ENCODE data around the gene PPIL3. TPM values are rescaled to one million over a fixed set of nuclear protein-coding genes. Genes with fewer than 3 reads are reported as not detected.
A peak's percentile ranks its signal among the peaks of the same experiment; 100 is the strongest.

Gene PPIL3
- total RNA-seq, 1 experiment from 2014 or later, result 49.0 TPM

- H4K20me1 ChIP-seq (ENCODE audit: insufficient read depth), result no peaks in the 10 kb centered on the region
- DNase-seq, result peak; percentile 17 to 82
- H3K79me2 ChIP-seq (ENCODE audit: low read depth), result no peaks in the 10 kb centered on the region
- BruUV-seq (replicated peaks), result no TSS peak
- ChIA-PET CTCF (interaction anchor here (0.6 to 0.7 kb wide), 2 partner anchors 15 to 772 kb away, joined by 3 to 6 read pairs; no protein-coding TSS in a partner anchor), POLR2A (ENCODE audit: unreplicated experiment) (no interaction called here)
- peaks cover 11% of the 10 kb centered on the region for H3K4me1 ChIP-seq (replicated peaks; ENCODE audit: insufficient read depth)
- H3K4me2 ChIP-seq, result peak overlapping the region; percentile 4; the same call in 1 of the 2 replicates
- no peaks in the 10 kb centered on the region for H3K9me2 ChIP-seq (ENCODE audit: insufficient read depth)
- no peak overlapping the region for H3K4me3 ChIP-seq
- H3K9me3 ChIP-seq (ENCODE audit: insufficient read depth, low read depth), result peaks cover 19% of the 10 kb centered on the region
- TF ChIP-seq EZH2 (IDR thresholded peaks at IDR 0.05; ENCODE audit: low read depth) (no peak), CTCF (conservative IDR thresholded peaks at IDR 0.05) (no peak)
- no peak overlapping the region for H2AFZ ChIP-seq
- H3K27ac ChIP-seq, result peak overlapping the region; percentile 71
- intact Hi-C loops (cut with micrococcal nuclease; ENCODE audit: unreplicated experiment), result no loop called here
- H3F3A ChIP-seq (ENCODE audit: insufficient read depth, low read depth), result peaks cover 12% of the 10 kb centered on the region
- H3K36me3 ChIP-seq (ENCODE audit: low read depth), result no peaks in the 10 kb centered on the region
- H3K27me3 ChIP-seq (ENCODE audit: insufficient read depth, low read depth), result no peaks in the 10 kb centered on the region
These were observed 49.4 kb downstream of the PPIL3 start for GRCh38 chr2:200839513-200839912.

GRCh38 chr2:200834701-200835100 lies 54.2 kb downstream of the PPIL3 start:
- H2AFZ ChIP-seq, result no peak overlapping the region
- POLR2A ChIA-PET (ENCODE audit: unreplicated experiment), result no interaction called here
- BruUV-seq (replicated peaks), result no TSS peak

GRCh38 chr2:200829258-200829655 lies 59.6 kb downstream of the PPIL3 start:
- peaks cover 34% of the 10 kb centered on the region; the same call in 1 of the 2 replicates for H3F3A ChIP-seq (ENCODE audit: insufficient read depth, low read depth)
- intact Hi-C loops (cut with micrococcal nuclease; ENCODE audit: unreplicated experiment), result no loop called here
- no peak overlapping the region for H3K27ac ChIP-seq
- H3K9me3 ChIP-seq (ENCODE audit: insufficient read depth, low read depth), result no peaks in the 10 kb centered on the region
- H3K4me2 ChIP-seq, result no peak overlapping the region
- ChIA-PET POLR2A (ENCODE audit: unreplicated experiment) (interaction anchor here (0.6 kb wide), 1 partner anchor 9 kb away, joined by 3 read pairs; no protein-coding TSS in a partner anchor), CTCF (no interaction called here)
- no peak overlapping the region for H3K4me3 ChIP-seq
- no peaks in the 10 kb centered on the region for H3K4me1 ChIP-seq (replicated peaks; ENCODE audit: insufficient read depth)
- no peaks in the 10 kb centered on the region for H3K79me2 ChIP-seq (ENCODE audit: low read depth)
- no peak for DNase-seq
- H3K27me3 ChIP-seq (ENCODE audit: insufficient read depth, low read depth), result no peaks in the 10 kb centered on the region
- no TSS peak for BruUV-seq (replicated peaks)
- TF ChIP-seq EZH2 (IDR thresholded peaks at IDR 0.05; ENCODE audit: low read depth), result no peak
- no peak for TF ChIP-seq CTCF (conservative IDR thresholded peaks at IDR 0.05)
- no peak overlapping the region for H2AFZ ChIP-seq
- no peaks in the 10 kb centered on the region for H3K36me3 ChIP-seq (ENCODE audit: low read depth)
- no peaks in the 10 kb centered on the region; the same call in 1 of the 2 replicates for H3K9me2 ChIP-seq (ENCODE audit: insufficient read depth)
- no peaks in the 10 kb centered on the region for H4K20me1 ChIP-seq (ENCODE audit: insufficient read depth)

More at GRCh38 chr2:200834701-200835100, 54.2 kb downstream of the PPIL3 start:
- Histone ChIP-seq H3F3A (ENCODE audit: insufficient read depth, low read depth) (peaks cover 8% of the 10 kb centered on the region), H4K20me1 (ENCODE audit: insufficient read depth) (no peaks in the 10 kb centered on the region), H3K9me3 (ENCODE audit: insufficient read depth, low read depth) (peaks cover 19% of the 10 kb centered on the region), H3K4me2 (no peak overlapping the region), H3K9me2 (ENCODE audit: insufficient read depth) (no peaks in the 10 kb centered on the region; the same call in 1 of the 2 replicates), H3K27ac (no peak overlapping the region), H3K27me3 (ENCODE audit: insufficient read depth, low read depth) (no peaks in the 10 kb centered on the region), H3K79me2 (ENCODE audit: low read depth) (no peaks in the 10 kb centered on the region), H3K36me3 (ENCODE audit: low read depth) (no peaks in the 10 kb centered on the region), H3K4me3 (no peak overlapping the region), H3K4me1 (replicated peaks; ENCODE audit: insufficient read depth) (peaks cover 7% of the 10 kb centered on the region)
- DNase-seq, result no peak
- TF ChIP-seq CTCF (conservative IDR thresholded peaks at IDR 0.05) (no peak), EZH2 (IDR thresholded peaks at IDR 0.05; ENCODE audit: low read depth) (no peak)
- intact Hi-C loops (cut with micrococcal nuclease; ENCODE audit: unreplicated experiment), result no loop called here
- CTCF ChIA-PET, result no interaction called here

All from PC-9 (cell line).